Measurements from ENCODE around the gene ADAMTS17. TPM values are rescaled to one million over a fixed set of nuclear protein-coding genes. Genes with fewer than 3 reads are reported as not detected.

ADAMTS17 gene
- total RNA-seq, 1 experiment from 2014 or later, result 7.7 TPM

GRCh38 chr15:100226107-100226506 lies 115.7 kb downstream of the ADAMTS17 start:
- H3K27ac Mint-ChIP-seq (ENCODE audit: low read depth, unreplicated experiment), result no peak overlapping the region
- no peak for DNase-seq (ENCODE audit: unreplicated experiment)
- no peaks in the 10 kb centered on the region for H3K4me1 Mint-ChIP-seq (ENCODE audit: insufficient read depth, unreplicated experiment)
- ChIA-PET CTCF (interaction anchor here (0.7 kb wide), 1 partner anchor 14 kb away, joined by 4 read pairs; no protein-coding TSS in a partner anchor), POLR2A (no interaction called here)
- no peak for TF ChIP-seq CTCF (IDR thresholded peaks at IDR 0.05; ENCODE audit: unreplicated experiment)
- H3K4me3 Mint-ChIP-seq (ENCODE audit: unreplicated experiment), result no peak overlapping the region
- no peaks in the 10 kb centered on the region for H3K27me3 Mint-ChIP-seq (ENCODE audit: insufficient read depth, unreplicated experiment)
- no TSS peak for BruUV-seq (replicated peaks)
- intact Hi-C loops (cut with micrococcal nuclease), result no loop called here
- H3K36me3 Mint-ChIP-seq (ENCODE audit: insufficient read depth, unreplicated experiment), result no peaks in the 10 kb centered on the region
- H3K9me3 Mint-ChIP-seq (ENCODE audit: unreplicated experiment), result no peaks in the 10 kb centered on the region

- no TSS peak for BruUV-seq (replicated peaks)
- no peak for TF ChIP-seq CTCF (IDR thresholded peaks at IDR 0.05; ENCODE audit: unreplicated experiment)
- Mint-ChIP-seq H3K4me3 (ENCODE audit: unreplicated experiment) (no peak overlapping the region), H3K4me1 (ENCODE audit: insufficient read depth, unreplicated experiment) (no peaks in the 10 kb centered on the region), H3K36me3 (ENCODE audit: insufficient read depth, unreplicated experiment) (no peaks in the 10 kb centered on the region), H3K27me3 (ENCODE audit: insufficient read depth, unreplicated experiment) (no peaks in the 10 kb centered on the region), H3K27ac (ENCODE audit: low read depth, unreplicated experiment) (no peak overlapping the region), H3K9me3 (ENCODE audit: unreplicated experiment) (no peaks in the 10 kb centered on the region)
- POLR2A ChIA-PET, result no interaction called here
- no peak for DNase-seq (ENCODE audit: unreplicated experiment)
- intact Hi-C loops (cut with micrococcal nuclease), result no loop called here
- CTCF ChIA-PET, result no interaction called here
Measured at GRCh38 chr15:100224206-100225185, 117.3 kb downstream of the ADAMTS17 start.

GRCh38 chr15:100222349-100222715 lies 119.4 kb downstream of the ADAMTS17 start:
- Mint-ChIP-seq H3K4me1 (ENCODE audit: insufficient read depth, unreplicated experiment) (no peaks in the 10 kb centered on the region), H3K36me3 (ENCODE audit: insufficient read depth, unreplicated experiment) (no peaks in the 10 kb centered on the region), H3K4me3 (ENCODE audit: unreplicated experiment) (no peak overlapping the region), H3K27me3 (ENCODE audit: insufficient read depth, unreplicated experiment) (no peaks in the 10 kb centered on the region), H3K27ac (ENCODE audit: low read depth, unreplicated experiment) (no peak overlapping the region), H3K9me3 (ENCODE audit: unreplicated experiment) (no peaks in the 10 kb centered on the region)
- ChIA-PET CTCF (no interaction called here), POLR2A (no interaction called here)
- no peak for TF ChIP-seq CTCF (IDR thresholded peaks at IDR 0.05; ENCODE audit: unreplicated experiment)
- intact Hi-C loops (cut with micrococcal nuclease), result no loop called here
- no TSS peak for BruUV-seq (replicated peaks)
- DNase-seq (ENCODE audit: unreplicated experiment), result no peak

- H3K36me3 Mint-ChIP-seq (ENCODE audit: insufficient read depth, unreplicated experiment), result no peaks in the 10 kb centered on the region
- no TSS peak for BruUV-seq (replicated peaks)
- no peak overlapping the region for H3K27ac Mint-ChIP-seq (ENCODE audit: low read depth, unreplicated experiment)
- no peak overlapping the region for H3K4me3 Mint-ChIP-seq (ENCODE audit: unreplicated experiment)
- H3K9me3 Mint-ChIP-seq (ENCODE audit: unreplicated experiment), result no peaks in the 10 kb centered on the region
- H3K27me3 Mint-ChIP-seq (ENCODE audit: insufficient read depth, unreplicated experiment), result no peaks in the 10 kb centered on the region
- ChIA-PET POLR2A (no interaction called here), CTCF (no interaction called here)
- no peak for DNase-seq (ENCODE audit: unreplicated experiment)
- intact Hi-C loops (cut with micrococcal nuclease), result no loop called here
- no peaks in the 10 kb centered on the region for H3K4me1 Mint-ChIP-seq (ENCODE audit: insufficient read depth, unreplicated experiment)
- TF ChIP-seq CTCF (IDR thresholded peaks at IDR 0.05; ENCODE audit: unreplicated experiment), result no peak
Measured at GRCh38 chr15:100221471-100222348, 120.1 kb downstream of the ADAMTS17 start.

Measured in MCF 10A (cell line).